HepG2 (cell line): ENCODE measurements around the gene MDM4. TPM values are rescaled to one million over a fixed set of nuclear protein-coding genes. Genes with fewer than 3 reads are reported as not detected.

ENCODE experiments used
- CREB1 ChIP-seq, 2 experiments: fragments of 450-650 bp in 1 of 2; IDR thresholded peaks; 2 replicates each; pipeline ENCODE4 v1.6.1; 2016 to 2017; ENCODE audit warnings: control low read depth in 1 of 2, mild to moderate bottlenecking in 1 of 2, missing compliant biosample characterization in 1 of 2, missing genetic modification characterization in 1 of 2
- ELF3 ChIP-seq: IDR thresholded peaks from 2 replicates; pipeline ENCODE4 v1.6.1; 2016; ENCODE audit warnings: missing genetic modification reagents, missing compliant biosample characterization
- GATAD1 ChIP-seq: IDR thresholded peaks from 2 replicates; pipeline ENCODE4 v1.6.1; 2016; ENCODE audit warnings: missing genetic modification reagents, missing compliant biosample characterization
- JUND ChIP-seq: sonication (generic); formaldehyde crosslinking; IDR thresholded peaks from 2 replicates; pipeline ENCODE4 v1.8.0; 2022; ENCODE audit warnings: mild to moderate bottlenecking, missing genetic modification reagents
- KDM4B ChIP-seq: sonication (generic); formaldehyde crosslinking; IDR thresholded peaks from 2 replicates; pipeline ENCODE4 v1.4.0; 2020; ENCODE audit warnings: missing genetic modification reagents
- KDM5A ChIP-seq: fragments of 200-600 bp; sonication (generic); IDR thresholded peaks from 2 replicates; pipeline ENCODE4 v1.7.0; 2018; ENCODE audit warnings: antibody characterized with exemption, mild to moderate bottlenecking, low read length, borderline replicate concordance
- MYPOP ChIP-seq: sonication (generic); formaldehyde crosslinking; IDR thresholded peaks from 2 replicates; pipeline ENCODE4 v1.8.1; 2023; ENCODE audit warnings: mild to moderate bottlenecking, moderate library complexity, missing genetic modification reagents
- NFIC ChIP-seq: IDR thresholded peaks from 2 replicates; pipeline ENCODE4 v1.6.1; 2012; ENCODE audit warnings: mild to moderate bottlenecking, low read length, inconsistent platforms
- PATZ1 ChIP-seq: sonication (generic); formaldehyde crosslinking; IDR thresholded peaks from 2 replicates; pipeline ENCODE4 v1.4.0; 2020; ENCODE audit warnings: missing genetic modification reagents
- POLR2G ChIP-seq: fragments of 200-400 bp; formaldehyde crosslinking; IDR thresholded peaks from 2 replicates; pipeline ENCODE4 v1.6.1; 2018; ENCODE audit warnings: mild to moderate bottlenecking, low read depth, low read length, moderate library complexity
- PRPF4 ChIP-seq: fragments of 200-400 bp; formaldehyde crosslinking; IDR thresholded peaks from 2 replicates; pipeline ENCODE4 v1.6.1; 2016; ENCODE audit warnings: low read length, low read depth; ENCODE audit not compliant: poor library complexity, severe bottlenecking
- SP5 ChIP-seq: IDR thresholded peaks from 2 replicates; pipeline ENCODE4 v1.6.1; 2016; ENCODE audit warnings: low read depth, borderline replicate concordance
- TBX2 ChIP-seq: sonication (generic); formaldehyde crosslinking; IDR thresholded peaks from 2 replicates; pipeline ENCODE4 v1.5.0; 2020; ENCODE audit warnings: missing genetic modification reagents, mild to moderate bottlenecking, borderline replicate concordance
- THAP11 ChIP-seq: IDR thresholded peaks from 2 replicates; pipeline ENCODE4 v1.6.1; 2016; ENCODE audit warnings: missing biosample characterization, missing genetic modification reagents
- ZBTB7B ChIP-seq: sonication (generic); formaldehyde crosslinking; IDR thresholded peaks from 2 replicates; pipeline ENCODE4 v1.4.0; 2020; ENCODE audit warnings: missing genetic modification reagents
- ZNF766 ChIP-seq: sonication (generic); formaldehyde crosslinking; IDR thresholded peaks from 2 replicates; pipeline ENCODE4 v1.5.0; 2020; ENCODE audit warnings: missing genetic modification reagents, borderline replicate concordance
- ZNF788 ChIP-seq: sonication (generic); formaldehyde crosslinking; IDR thresholded peaks from 2 replicates; pipeline ENCODE4 v1.5.0; 2020; ENCODE audit warnings: mild to moderate bottlenecking, missing genetic modification reagents, borderline replicate concordance
- ZSCAN31 ChIP-seq: sonication (generic); formaldehyde crosslinking; IDR thresholded peaks from 2 replicates; pipeline ENCODE4 v1.5.0; 2020; ENCODE audit warnings: low read depth, mild to moderate bottlenecking, missing genetic modification reagents
- polyA plus RNA-seq, 8 experiments: library from polyadenylated mRNA; depleted of rRNA in 3 of 8; stranded (reverse) in 7 of 8; unstranded in 1 of 8; fragments of >200 nt; fragmentation: Illumina TruSeq in 4 of 8; extraction: Trizol in 4 of 8; gene quantifications; 2 replicates each; pipeline versions ENCODE4 v1.2.1 to v1.2.3, GENCODE V29; 2011 to 2016; ENCODE audit warnings: low read depth in 4 of 8, missing spikeins in 1 of 8, mixed read lengths in 1 of 8; ENCODE audit not compliant: insufficient read depth in 1 of 8
- total RNA-seq, 5 experiments: library from RNA; depleted of rRNA; stranded (reverse); fragments of >200 nt; fragmentation: Illumina TruSeq; extraction: Trizol; gene quantifications; 2 replicates each; pipeline ENCODE4 v1.2.3, GENCODE V29; 2016; ENCODE audit warnings: low read depth in 1 of 5
- TF ChIP-seq, protein P1 (sequence below): sonication (generic); formaldehyde crosslinking; IDR thresholded peaks from 2 replicates; pipeline ENCODE4 v1.4.0; 2020; ENCODE audit warnings: missing genetic modification reagents, borderline replicate concordance
- TF ChIP-seq, protein P2 (sequence below): sonication (generic); formaldehyde crosslinking; IDR thresholded peaks from 2 replicates; pipeline ENCODE4 v1.4.0; 2020; ENCODE audit warnings: mild to moderate bottlenecking, missing genetic modification reagents
- TF ChIP-seq, protein P3 (sequence below), 2 experiments: sonication (generic) in 1 of 2; formaldehyde crosslinking in 1 of 2; IDR thresholded peaks; 2 replicates each; pipeline versions ENCODE4 v1.4.0 to v1.6.1; 2018 to 2020; ENCODE audit warnings: missing genetic modification reagents in 2 of 2, borderline replicate concordance in 1 of 2, low read depth in 1 of 2, mild to moderate bottlenecking in 1 of 2, missing biosample characterization in 1 of 2

MDM4 gene
- total and polyA plus RNA-seq, 2 of the 13 experiments (the other 11 are each of a cell fraction or from before 2014, with no cell fraction given), result 14.9 to 19.0 TPM

- no peak for TF ChIP-seq ZNF766
- TF ChIP-seq POLR2G, result peak; percentile 35; the same call in 1 of the 2 replicates
- TF ChIP-seq KDM4B (CRISPR knock-in tag), result no peak
- TF ChIP-seq GATAD1 (CRISPR knock-in tag), result peak; percentile 55
- peak; percentile 59 for TF ChIP-seq ELF3 (CRISPR knock-in tag)
- 0 out of 2 replicates have a peak, but pooled peaks have one; percentile 19 for TF ChIP-seq TBX2 (CRISPR knock-in tag)
- TF ChIP-seq, protein P1, sequence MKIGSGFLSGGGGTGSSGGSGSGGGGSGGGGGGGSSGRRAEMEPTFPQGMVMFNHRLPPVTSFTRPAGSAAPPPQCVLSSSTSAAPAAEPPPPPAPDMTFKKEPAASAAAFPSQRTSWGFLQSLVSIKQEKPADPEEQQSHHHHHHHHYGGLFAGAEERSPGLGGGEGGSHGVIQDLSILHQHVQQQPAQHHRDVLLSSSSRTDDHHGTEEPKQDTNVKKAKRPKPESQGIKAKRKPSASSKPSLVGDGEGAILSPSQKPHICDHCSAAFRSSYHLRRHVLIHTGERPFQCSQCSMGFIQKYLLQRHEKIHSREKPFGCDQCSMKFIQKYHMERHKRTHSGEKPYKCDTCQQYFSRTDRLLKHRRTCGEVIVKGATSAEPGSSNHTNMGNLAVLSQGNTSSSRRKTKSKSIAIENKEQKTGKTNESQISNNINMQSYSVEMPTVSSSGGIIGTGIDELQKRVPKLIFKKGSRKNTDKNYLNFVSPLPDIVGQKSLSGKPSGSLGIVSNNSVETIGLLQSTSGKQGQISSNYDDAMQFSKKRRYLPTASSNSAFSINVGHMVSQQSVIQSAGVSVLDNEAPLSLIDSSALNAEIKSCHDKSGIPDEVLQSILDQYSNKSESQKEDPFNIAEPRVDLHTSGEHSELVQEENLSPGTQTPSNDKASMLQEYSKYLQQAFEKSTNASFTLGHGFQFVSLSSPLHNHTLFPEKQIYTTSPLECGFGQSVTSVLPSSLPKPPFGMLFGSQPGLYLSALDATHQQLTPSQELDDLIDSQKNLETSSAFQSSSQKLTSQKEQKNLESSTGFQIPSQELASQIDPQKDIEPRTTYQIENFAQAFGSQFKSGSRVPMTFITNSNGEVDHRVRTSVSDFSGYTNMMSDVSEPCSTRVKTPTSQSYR, result peak; percentile 56; the same call in 1 of the 2 replicates
- peak; percentile 34 for TF ChIP-seq PRPF4
- TF ChIP-seq ZSCAN31 (CRISPR knock-in tag), result 0 out of 2 replicates have a peak, but pooled peaks have one; percentile 31
- no peak for TF ChIP-seq CREB1 (IDR thresholded peaks at IDR 0.05)
- TF ChIP-seq CREB1 (CRISPR knock-in tag; IDR thresholded peaks at IDR 0.05), result peak; percentile 59; the same call in 1 of the 2 replicates
- TF ChIP-seq THAP11 (CRISPR knock-in tag), result peak; percentile 70
- TF ChIP-seq NFIC, result peak; percentile 42; the same call in 1 of the 2 replicates
- peak; percentile 63; the same call in 1 of the 2 replicates for TF ChIP-seq ZBTB7B (CRISPR knock-in tag)
- TF ChIP-seq, protein P2, sequence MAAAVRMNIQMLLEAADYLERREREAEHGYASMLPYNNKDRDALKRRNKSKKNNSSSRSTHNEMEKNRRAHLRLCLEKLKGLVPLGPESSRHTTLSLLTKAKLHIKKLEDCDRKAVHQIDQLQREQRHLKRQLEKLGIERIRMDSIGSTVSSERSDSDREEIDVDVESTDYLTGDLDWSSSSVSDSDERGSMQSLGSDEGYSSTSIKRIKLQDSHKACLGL (CRISPR knock-in tag), result no peak
- peak; percentile 75; the same call in 1 of the 2 replicates for TF ChIP-seq KDM5A
- TF ChIP-seq SP5 (CRISPR knock-in tag), result 0 out of 2 replicates have a peak, but pooled peaks have one; percentile 19
- TF ChIP-seq, protein P3, sequence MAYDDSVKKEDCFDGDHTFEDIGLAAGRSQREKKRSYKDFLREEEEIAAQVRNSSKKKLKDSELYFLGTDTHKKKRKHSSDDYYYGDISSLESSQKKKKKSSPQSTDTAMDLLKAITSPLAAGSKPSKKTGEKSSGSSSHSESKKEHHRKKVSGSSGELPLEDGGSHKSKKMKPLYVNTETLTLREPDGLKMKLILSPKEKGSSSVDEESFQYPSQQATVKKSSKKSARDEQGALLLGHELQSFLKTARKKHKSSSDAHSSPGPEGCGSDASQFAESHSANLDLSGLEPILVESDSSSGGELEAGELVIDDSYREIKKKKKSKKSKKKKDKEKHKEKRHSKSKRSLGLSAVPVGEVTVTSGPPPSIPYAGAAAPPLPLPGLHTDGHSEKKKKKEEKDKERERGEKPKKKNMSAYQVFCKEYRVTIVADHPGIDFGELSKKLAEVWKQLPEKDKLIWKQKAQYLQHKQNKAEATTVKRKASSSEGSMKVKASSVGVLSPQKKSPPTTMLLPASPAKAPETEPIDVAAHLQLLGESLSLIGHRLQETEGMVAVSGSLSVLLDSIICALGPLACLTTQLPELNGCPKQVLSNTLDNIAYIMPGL (CRISPR knock-in tag; IDR thresholded peaks at IDR 0.05; ENCODE audit: borderline replicate concordance in 1 of 2, low read depth in 1 of 2), result peak; percentile 94 to 98
- TF ChIP-seq PATZ1 (CRISPR knock-in tag), result 0 out of 2 replicates have a peak, but pooled peaks have one; percentile 28
- TF ChIP-seq MYPOP (CRISPR knock-in tag), result no peak
- peak; percentile 53; the same call in 1 of the 2 replicates for TF ChIP-seq ZNF788 (CRISPR knock-in tag)
- TF ChIP-seq JUND (CRISPR knock-in tag), result peak; percentile 81
These were observed 9.3 kb upstream of the MDM4 start (continued) for GRCh38 chr1:204506969-204507316.
